ENCODE measurements around the gene EIF5. TPM values are rescaled to one million over a fixed set of nuclear protein-coding genes. Genes with fewer than 3 reads are reported as not detected.

The EIF5 gene
- total and polyA plus RNA-seq, 2 of the 8 experiments (the other 6 are each of a cell fraction or from before 2014, with no cell fraction given) = 179 to 323 TPM

DNA sequence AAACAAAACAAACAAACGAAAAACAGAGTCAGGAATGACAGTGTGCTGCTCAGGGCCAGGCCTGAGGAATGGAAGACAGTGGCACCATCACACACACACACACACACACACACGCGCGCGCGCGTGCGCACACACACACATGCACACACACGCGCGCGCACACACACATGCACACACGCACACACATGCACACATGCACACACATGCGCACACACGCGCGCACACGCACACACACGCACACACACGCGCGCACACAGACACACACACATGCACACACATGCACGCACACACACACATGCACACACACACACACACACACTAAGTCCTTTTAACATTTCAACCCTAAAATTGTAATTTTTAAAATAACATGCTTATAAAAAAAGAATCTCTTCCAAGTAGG, 38.0 kb downstream of the EIF5 start (continued):
- TF ChIP-seq, protein P1, sequence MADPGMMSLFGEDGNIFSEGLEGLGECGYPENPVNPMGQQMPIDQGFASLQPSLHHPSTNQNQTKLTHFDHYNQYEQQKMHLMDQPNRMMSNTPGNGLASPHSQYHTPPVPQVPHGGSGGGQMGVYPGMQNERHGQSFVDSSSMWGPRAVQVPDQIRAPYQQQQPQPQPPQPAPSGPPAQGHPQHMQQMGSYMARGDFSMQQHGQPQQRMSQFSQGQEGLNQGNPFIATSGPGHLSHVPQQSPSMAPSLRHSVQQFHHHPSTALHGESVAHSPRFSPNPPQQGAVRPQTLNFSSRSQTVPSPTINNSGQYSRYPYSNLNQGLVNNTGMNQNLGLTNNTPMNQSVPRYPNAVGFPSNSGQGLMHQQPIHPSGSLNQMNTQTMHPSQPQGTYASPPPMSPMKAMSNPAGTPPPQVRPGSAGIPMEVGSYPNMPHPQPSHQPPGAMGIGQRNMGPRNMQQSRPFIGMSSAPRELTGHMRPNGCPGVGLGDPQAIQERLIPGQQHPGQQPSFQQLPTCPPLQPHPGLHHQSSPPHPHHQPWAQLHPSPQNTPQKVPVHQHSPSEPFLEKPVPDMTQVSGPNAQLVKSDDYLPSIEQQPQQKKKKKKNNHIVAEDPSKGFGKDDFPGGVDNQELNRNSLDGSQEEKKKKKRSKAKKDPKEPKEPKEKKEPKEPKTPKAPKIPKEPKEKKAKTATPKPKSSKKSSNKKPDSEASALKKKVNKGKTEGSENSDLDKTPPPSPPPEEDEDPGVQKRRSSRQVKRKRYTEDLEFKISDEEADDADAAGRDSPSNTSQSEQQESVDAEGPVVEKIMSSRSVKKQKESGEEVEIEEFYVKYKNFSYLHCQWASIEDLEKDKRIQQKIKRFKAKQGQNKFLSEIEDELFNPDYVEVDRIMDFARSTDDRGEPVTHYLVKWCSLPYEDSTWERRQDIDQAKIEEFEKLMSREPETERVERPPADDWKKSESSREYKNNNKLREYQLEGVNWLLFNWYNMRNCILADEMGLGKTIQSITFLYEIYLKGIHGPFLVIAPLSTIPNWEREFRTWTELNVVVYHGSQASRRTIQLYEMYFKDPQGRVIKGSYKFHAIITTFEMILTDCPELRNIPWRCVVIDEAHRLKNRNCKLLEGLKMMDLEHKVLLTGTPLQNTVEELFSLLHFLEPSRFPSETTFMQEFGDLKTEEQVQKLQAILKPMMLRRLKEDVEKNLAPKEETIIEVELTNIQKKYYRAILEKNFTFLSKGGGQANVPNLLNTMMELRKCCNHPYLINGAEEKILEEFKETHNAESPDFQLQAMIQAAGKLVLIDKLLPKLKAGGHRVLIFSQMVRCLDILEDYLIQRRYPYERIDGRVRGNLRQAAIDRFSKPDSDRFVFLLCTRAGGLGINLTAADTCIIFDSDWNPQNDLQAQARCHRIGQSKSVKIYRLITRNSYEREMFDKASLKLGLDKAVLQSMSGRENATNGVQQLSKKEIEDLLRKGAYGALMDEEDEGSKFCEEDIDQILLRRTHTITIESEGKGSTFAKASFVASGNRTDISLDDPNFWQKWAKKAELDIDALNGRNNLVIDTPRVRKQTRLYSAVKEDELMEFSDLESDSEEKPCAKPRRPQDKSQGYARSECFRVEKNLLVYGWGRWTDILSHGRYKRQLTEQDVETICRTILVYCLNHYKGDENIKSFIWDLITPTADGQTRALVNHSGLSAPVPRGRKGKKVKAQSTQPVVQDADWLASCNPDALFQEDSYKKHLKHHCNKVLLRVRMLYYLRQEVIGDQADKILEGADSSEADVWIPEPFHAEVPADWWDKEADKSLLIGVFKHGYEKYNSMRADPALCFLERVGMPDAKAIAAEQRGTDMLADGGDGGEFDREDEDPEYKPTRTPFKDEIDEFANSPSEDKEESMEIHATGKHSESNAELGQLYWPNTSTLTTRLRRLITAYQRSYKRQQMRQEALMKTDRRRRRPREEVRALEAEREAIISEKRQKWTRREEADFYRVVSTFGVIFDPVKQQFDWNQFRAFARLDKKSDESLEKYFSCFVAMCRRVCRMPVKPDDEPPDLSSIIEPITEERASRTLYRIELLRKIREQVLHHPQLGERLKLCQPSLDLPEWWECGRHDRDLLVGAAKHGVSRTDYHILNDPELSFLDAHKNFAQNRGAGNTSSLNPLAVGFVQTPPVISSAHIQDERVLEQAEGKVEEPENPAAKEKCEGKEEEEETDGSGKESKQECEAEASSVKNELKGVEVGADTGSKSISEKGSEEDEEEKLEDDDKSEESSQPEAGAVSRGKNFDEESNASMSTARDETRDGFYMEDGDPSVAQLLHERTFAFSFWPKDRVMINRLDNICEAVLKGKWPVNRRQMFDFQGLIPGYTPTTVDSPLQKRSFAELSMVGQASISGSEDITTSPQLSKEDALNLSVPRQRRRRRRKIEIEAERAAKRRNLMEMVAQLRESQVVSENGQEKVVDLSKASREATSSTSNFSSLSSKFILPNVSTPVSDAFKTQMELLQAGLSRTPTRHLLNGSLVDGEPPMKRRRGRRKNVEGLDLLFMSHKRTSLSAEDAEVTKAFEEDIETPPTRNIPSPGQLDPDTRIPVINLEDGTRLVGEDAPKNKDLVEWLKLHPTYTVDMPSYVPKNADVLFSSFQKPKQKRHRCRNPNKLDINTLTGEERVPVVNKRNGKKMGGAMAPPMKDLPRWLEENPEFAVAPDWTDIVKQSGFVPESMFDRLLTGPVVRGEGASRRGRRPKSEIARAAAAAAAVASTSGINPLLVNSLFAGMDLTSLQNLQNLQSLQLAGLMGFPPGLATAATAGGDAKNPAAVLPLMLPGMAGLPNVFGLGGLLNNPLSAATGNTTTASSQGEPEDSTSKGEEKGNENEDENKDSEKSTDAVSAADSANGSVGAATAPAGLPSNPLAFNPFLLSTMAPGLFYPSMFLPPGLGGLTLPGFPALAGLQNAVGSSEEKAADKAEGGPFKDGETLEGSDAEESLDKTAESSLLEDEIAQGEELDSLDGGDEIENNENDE (IDR thresholded peaks at IDR 0.05; ENCODE audit: insufficient replicate concordance, low read length) = no peak
- no peak for TF ChIP-seq SP4 (IDR thresholded peaks at IDR 0.05; ENCODE audit: low read length)
- no peak for TF ChIP-seq CBX5 (IDR thresholded peaks at IDR 0.05; ENCODE audit: low read depth, low read length)
- TF ChIP-seq NANOG (IDR thresholded peaks at IDR 0.05; ENCODE audit: insufficient read depth, low read depth, low read length, poor library complexity, severe bottlenecking) = no peak
- TF ChIP-seq EZH2 (IDR thresholded peaks at IDR 0.05; ENCODE audit: low read depth, low read length, severe bottlenecking) = no peak
- no peak for TF ChIP-seq TCF12 (IDR thresholded peaks at IDR 0.05; ENCODE audit: low read depth, low read length)
- TF ChIP-seq SIN3A (conservative IDR thresholded peaks at IDR 0.05 in 1 of 2, IDR thresholded peaks at IDR 0.05 in 1 of 2; ENCODE audit: low read depth in 1 of 2, low read length in 2 of 2) = no peak
- no peak for TF ChIP-seq KDM1A (IDR thresholded peaks at IDR 0.05; ENCODE audit: borderline replicate concordance, low read length)
- no peak for TF ChIP-seq KDM4A (IDR thresholded peaks at IDR 0.05; ENCODE audit: low read depth, low read length, severe bottlenecking)
- TF ChIP-seq, protein P2, sequence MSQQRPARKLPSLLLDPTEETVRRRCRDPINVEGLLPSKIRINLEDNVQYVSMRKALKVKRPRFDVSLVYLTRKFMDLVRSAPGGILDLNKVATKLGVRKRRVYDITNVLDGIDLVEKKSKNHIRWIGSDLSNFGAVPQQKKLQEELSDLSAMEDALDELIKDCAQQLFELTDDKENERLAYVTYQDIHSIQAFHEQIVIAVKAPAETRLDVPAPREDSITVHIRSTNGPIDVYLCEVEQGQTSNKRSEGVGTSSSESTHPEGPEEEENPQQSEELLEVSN (IDR thresholded peaks at IDR 0.05) = no peak
- no peak for TF ChIP-seq KDM5A (IDR thresholded peaks at IDR 0.05; ENCODE audit: low read length)
